ENCODE results near the gene U2AF1L4.

The U2AF1L4 gene

DNA sequence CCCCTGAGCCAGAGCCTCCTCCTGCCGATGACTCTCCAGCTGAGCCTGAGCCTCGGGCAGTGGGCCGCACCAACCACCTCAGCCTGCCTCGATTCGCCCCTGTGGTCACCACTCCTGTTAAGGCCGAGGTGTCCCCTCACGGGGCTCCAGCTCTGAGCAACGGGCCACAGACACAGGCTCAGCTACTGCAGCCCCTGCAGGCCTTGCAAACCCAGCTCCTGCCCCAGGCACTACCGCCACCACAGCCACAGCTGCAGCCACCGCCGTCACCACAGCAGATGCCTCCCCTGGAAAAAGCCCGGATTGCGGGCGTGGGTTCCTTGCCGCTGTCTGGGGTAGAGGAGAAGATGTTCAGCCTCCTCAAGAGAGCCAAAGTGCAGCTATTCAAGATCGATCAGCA is 23.8 kb downstream of the U2AF1L4 start:
- H3K36me3 ChIP-seq (ENCODE audit: insufficient read depth, low read length) = peaks cover 5% of the 10 kb centered on the region; the same call in 1 of the 2 replicates
- H3K27ac ChIP-seq (ENCODE audit: low read depth, low read length) = no peak overlapping the region
- H3K79me2 ChIP-seq (ENCODE audit: control insufficient read depth, insufficient read depth, low read length, unreplicated experiment) = peaks cover 24% of the 10 kb centered on the region
- H2AFZ ChIP-seq (ENCODE audit: low read length, unreplicated experiment) = no peak overlapping the region
- no peaks in the 10 kb centered on the region for H3K27me3 ChIP-seq (ENCODE audit: insufficient read depth, low read length)
- H3K4me1 ChIP-seq (ENCODE audit: control insufficient read depth, insufficient read depth, low read length, unreplicated experiment) = no peaks in the 10 kb centered on the region
- H3K4me3 ChIP-seq (ENCODE audit: low read depth, low read length) = no peak overlapping the region

GRCh38 chr19:35720648-35721047 is 24.6 kb downstream of the U2AF1L4 start:
- Histone ChIP-seq H3K36me3 (ENCODE audit: insufficient read depth, low read length) (no peaks in the 10 kb centered on the region; the same call in 1 of the 2 replicates), H2AFZ (ENCODE audit: low read length, unreplicated experiment) (no peak overlapping the region), H3K27me3 (ENCODE audit: insufficient read depth, low read length) (no peaks in the 10 kb centered on the region), H3K79me2 (ENCODE audit: control insufficient read depth, insufficient read depth, low read length, unreplicated experiment) (peaks cover 24% of the 10 kb centered on the region), H3K4me3 (ENCODE audit: low read depth, low read length) (no peak overlapping the region), H3K27ac (ENCODE audit: low read depth, low read length) (no peak overlapping the region), H3K4me1 (ENCODE audit: control insufficient read depth, insufficient read depth, low read length, unreplicated experiment) (peaks cover 4% of the 10 kb centered on the region)

DNA sequence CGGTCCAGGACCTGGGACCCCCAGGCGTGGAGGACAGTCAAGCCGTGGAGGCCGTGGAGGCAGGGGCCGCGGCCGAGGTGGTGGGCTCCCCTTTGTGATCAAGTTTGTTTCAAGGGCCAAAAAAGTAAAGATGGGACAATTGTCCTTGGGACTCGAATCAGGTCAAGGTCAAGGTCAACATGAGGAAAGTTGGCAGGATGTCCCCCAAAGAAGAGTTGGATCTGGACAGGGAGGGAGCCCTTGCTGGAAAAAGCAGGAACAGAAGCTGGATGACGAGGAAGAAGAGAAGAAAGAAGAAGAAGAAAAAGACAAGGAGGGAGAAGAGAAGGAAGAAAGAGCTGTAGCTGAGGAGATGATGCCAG is 25.1 kb downstream of the U2AF1L4 start:
- H3K79me2 ChIP-seq (ENCODE audit: control insufficient read depth, insufficient read depth, low read length, unreplicated experiment) = peaks cover 24% of the 10 kb centered on the region

DNA sequence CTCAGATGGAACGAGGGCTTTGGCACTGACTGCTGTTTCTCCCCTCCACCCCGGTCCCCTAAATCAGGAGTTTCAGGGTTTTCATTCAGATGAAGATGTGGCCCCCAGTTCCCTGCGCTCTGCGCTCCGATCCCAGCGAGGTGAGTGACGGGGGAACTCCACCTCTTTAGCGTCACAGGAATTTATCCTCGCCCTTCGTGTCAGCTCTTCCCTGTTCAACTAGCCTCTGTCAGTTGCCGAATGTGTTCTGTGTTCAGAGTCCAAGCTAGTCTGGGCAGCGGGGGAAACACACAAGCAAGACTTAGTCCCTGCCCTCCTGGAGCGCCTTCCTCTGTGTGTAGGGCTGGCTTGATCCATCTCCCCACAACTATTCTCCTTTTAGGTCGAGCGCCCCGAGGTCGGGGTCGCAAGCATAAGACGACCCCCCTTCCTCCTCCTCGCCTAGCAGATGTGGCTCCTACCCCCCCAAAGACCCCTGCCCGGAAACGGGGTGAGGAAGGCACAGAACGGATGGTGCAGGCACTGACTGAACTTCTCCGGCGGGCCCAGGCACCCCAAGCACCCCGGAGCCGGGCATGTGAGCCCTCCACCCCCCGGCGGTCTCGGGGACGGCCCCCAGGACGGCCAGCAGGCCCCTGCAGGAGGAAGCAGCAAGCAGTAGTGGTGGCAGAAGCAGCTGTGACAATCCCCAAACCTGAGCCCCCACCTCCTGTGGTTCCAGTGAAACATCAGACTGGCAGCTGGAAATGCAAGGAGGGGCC is 25.6 kb downstream of the U2AF1L4 start:
- Histone ChIP-seq H3K79me2 (ENCODE audit: control insufficient read depth, insufficient read depth, low read length, unreplicated experiment) (peaks cover 24% of the 10 kb centered on the region), H3K4me3 (ENCODE audit: low read depth, low read length) (peak overlapping the region; percentile 88), H3K27ac (ENCODE audit: low read depth, low read length) (no peak overlapping the region), H3K4me1 (ENCODE audit: control insufficient read depth, insufficient read depth, low read length, unreplicated experiment) (peaks cover 4% of the 10 kb centered on the region), H3K27me3 (ENCODE audit: insufficient read depth, low read length) (no peaks in the 10 kb centered on the region), H2AFZ (ENCODE audit: low read length, unreplicated experiment) (no peak overlapping the region), H3K36me3 (ENCODE audit: insufficient read depth, low read length) (no peaks in the 10 kb centered on the region; the same call in 1 of the 2 replicates)

More for the DNA sequence above, 25.1 kb downstream of the U2AF1L4 start:
- Histone ChIP-seq H2AFZ (ENCODE audit: low read length, unreplicated experiment) (no peak overlapping the region), H3K27ac (ENCODE audit: low read depth, low read length) (no peak overlapping the region), H3K4me1 (ENCODE audit: control insufficient read depth, insufficient read depth, low read length, unreplicated experiment) (peaks cover 4% of the 10 kb centered on the region), H3K4me3 (ENCODE audit: low read depth, low read length) (no peak overlapping the region; the same call in 1 of the 2 replicates), H3K27me3 (ENCODE audit: insufficient read depth, low read length) (no peaks in the 10 kb centered on the region), H3K36me3 (ENCODE audit: insufficient read depth, low read length) (no peaks in the 10 kb centered on the region; the same call in 1 of the 2 replicates)

DNA sequence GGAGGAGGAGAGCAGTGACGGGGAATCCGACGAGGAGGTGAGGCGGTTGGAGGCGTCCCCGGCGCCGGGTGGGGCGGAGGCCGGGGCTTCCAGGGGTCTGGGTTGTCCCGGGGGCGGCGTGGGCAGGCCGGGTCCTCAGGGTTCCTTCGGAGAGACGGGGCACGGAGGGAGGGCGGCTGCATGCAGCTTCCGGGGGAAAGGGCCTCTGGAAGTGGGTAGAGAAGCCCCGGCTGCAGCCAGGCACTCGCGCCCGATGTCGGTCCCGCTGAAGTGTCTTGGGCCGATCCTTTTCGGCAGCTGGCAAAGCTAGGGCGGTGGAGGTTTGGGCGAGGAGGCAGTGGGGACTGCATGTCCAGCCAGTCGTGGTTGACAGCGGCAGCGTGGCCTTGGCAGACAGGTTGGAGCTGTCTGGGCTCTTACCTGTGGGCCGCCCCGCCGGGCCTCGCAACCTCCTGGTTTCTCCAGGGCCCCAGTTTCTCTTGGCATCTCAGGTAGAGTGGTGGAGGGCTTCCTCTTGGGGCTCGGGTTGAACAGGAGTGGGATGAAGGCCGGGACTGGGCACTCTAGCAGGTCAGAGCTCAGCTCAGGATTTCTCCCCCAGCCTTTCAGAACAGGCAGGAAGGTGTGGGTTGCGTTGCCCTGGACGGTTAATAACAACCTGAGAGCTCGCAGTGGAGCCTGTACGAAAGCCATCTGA is 26.7 kb downstream of the U2AF1L4 start:
- Histone ChIP-seq H3K36me3 (ENCODE audit: insufficient read depth, low read length) (no peaks in the 10 kb centered on the region), H2AFZ (ENCODE audit: low read length, unreplicated experiment) (no peak overlapping the region), H3K27ac (ENCODE audit: low read depth, low read length) (no peak overlapping the region), H3K4me1 (ENCODE audit: control insufficient read depth, insufficient read depth, low read length, unreplicated experiment) (peaks cover 4% of the 10 kb centered on the region), H3K79me2 (ENCODE audit: control insufficient read depth, insufficient read depth, low read length, unreplicated experiment) (peaks cover 24% of the 10 kb centered on the region), H3K4me3 (ENCODE audit: low read depth, low read length) (peak overlapping the region; percentile 88), H3K27me3 (ENCODE audit: insufficient read depth, low read length) (no peaks in the 10 kb centered on the region)

- peak within 1 kb of the TSS; percentile 60 for H3K27ac ChIP-seq (ENCODE audit: low read depth, low read length)
- H3K4me3 ChIP-seq (ENCODE audit: low read depth, low read length) = peak within 1 kb of the TSS; percentile 88
- no peaks in the 10 kb centered on the region for H3K27me3 ChIP-seq (ENCODE audit: insufficient read depth, low read length)
- H3K4me1 ChIP-seq (ENCODE audit: control insufficient read depth, insufficient read depth, low read length, unreplicated experiment) = peaks cover 4% of the 10 kb centered on the region
- H2AFZ ChIP-seq (ENCODE audit: low read length, unreplicated experiment) = peak within 1 kb of the TSS; percentile 53
- H3K79me2 ChIP-seq (ENCODE audit: control insufficient read depth, insufficient read depth, low read length, unreplicated experiment) = peaks cover 24% of the 10 kb centered on the region
- H3K36me3 ChIP-seq (ENCODE audit: insufficient read depth, low read length) = no peaks in the 10 kb centered on the region
These were observed 27.4 kb downstream of the U2AF1L4 start, which contains the start of gene KMT2B for GRCh38 chr19:35717665-35718344. Gene KMT2B, plus strand, starts transcription at chr19:35718003. Its CDS starts 16 bp downstream, at chr19:35718019.

DNA sequence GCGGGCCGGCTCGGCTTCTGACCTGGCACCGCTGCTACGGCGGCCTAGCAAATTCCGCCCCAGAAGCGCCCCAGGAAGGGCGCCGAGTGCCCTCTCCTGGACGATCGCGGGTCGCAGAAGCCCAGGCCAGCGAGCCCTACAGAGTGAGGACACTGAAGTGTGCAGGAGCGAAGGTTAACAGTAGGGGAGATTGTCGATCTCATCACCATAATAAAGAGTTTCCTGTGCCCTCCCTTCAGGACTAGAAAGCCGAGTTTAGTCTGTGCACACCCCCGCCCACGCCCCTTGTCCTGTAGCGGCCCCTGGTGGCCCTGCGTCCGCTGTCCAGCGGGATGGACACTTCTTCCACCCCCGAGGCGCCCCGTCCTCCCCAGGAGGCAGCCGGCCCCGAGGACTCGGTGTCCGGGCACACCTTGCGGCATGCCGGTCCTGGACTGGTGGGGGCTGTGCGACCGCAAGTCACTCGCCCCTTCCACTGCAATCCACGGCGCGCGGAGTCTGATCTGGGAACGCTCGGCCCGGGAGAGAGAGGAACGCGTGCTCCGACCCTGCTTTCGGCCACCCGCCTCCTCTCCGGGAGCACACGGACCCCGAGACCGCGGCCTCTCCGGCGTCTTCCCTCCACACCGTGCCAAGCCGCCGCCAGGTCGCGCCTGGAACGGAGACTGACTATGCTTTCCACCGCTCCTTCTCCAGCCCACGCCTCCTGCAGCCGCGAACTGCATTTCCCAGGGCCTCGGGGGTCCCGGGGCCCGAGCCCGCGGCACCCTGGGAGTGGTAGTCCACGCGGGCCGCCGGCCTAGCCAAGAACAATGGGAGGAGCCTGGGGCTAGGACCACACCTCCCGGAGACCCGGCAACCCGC is 28.2 kb downstream of the U2AF1L4 start:
- H2AFZ ChIP-seq (ENCODE audit: low read length, unreplicated experiment) = peak overlapping the region; percentile 53
- peaks cover 4% of the 10 kb centered on the region for H3K4me1 ChIP-seq (ENCODE audit: control insufficient read depth, insufficient read depth, low read length, unreplicated experiment)
- H3K27me3 ChIP-seq (ENCODE audit: insufficient read depth, low read length) = no peaks in the 10 kb centered on the region
- H3K4me3 ChIP-seq (ENCODE audit: low read depth, low read length) = peak overlapping the region; percentile 82
- peaks cover 24% of the 10 kb centered on the region for H3K79me2 ChIP-seq (ENCODE audit: control insufficient read depth, insufficient read depth, low read length, unreplicated experiment)
- no peaks in the 10 kb centered on the region for H3K36me3 ChIP-seq (ENCODE audit: insufficient read depth, low read length)
- peak overlapping the region; percentile 60 for H3K27ac ChIP-seq (ENCODE audit: low read depth, low read length)

GRCh38 chr19:35715981-35716800 is 29.0 kb downstream of the U2AF1L4 start:
- no peaks in the 10 kb centered on the region for H3K36me3 ChIP-seq (ENCODE audit: insufficient read depth, low read length)
- H3K4me1 ChIP-seq (ENCODE audit: control insufficient read depth, insufficient read depth, low read length, unreplicated experiment) = peaks cover 5% of the 10 kb centered on the region
- peak overlapping the region; percentile 82 for H3K4me3 ChIP-seq (ENCODE audit: low read depth, low read length)
- H3K27ac ChIP-seq (ENCODE audit: low read depth, low read length) = peak overlapping the region; percentile 25; the same call in 1 of the 2 replicates
- peaks cover 24% of the 10 kb centered on the region for H3K79me2 ChIP-seq (ENCODE audit: control insufficient read depth, insufficient read depth, low read length, unreplicated experiment)
- no peaks in the 10 kb centered on the region for H3K27me3 ChIP-seq (ENCODE audit: insufficient read depth, low read length)
- H2AFZ ChIP-seq (ENCODE audit: low read length, unreplicated experiment) = peak overlapping the region; percentile 53

DNA sequence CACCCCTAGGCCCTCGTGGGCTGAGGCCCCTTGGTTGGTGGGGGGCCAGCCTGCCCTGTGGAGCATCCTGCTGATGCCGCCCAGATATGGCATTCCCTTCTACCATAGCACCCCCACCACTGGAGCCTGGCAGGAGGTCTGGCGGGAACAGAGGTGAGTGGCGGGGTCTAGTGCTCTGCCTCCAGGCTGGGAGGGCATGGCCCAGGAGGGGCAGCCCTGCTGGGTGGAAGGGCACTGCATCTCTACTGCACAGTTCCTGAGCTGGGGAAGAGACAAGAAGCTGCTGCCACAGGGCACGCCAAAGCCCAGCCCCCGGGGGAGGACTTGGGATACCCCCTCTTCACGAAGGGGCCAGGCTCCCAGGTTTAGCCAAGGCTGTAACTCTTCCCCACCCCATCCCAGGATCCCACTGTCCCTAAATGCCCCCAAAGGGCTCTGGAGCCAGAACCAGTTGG is 29.8 kb downstream of the U2AF1L4 start:
- H3K36me3 ChIP-seq (ENCODE audit: insufficient read depth, low read length) = no peaks in the 10 kb centered on the region
- no peak overlapping the region for H2AFZ ChIP-seq (ENCODE audit: low read length, unreplicated experiment)
- no peaks in the 10 kb centered on the region for H3K27me3 ChIP-seq (ENCODE audit: insufficient read depth, low read length)
- H3K4me1 ChIP-seq (ENCODE audit: control insufficient read depth, insufficient read depth, low read length, unreplicated experiment) = peaks cover 9% of the 10 kb centered on the region
- no peak overlapping the region for H3K27ac ChIP-seq (ENCODE audit: low read depth, low read length)
- H3K79me2 ChIP-seq (ENCODE audit: control insufficient read depth, insufficient read depth, low read length, unreplicated experiment) = peaks cover 24% of the 10 kb centered on the region
- H3K4me3 ChIP-seq (ENCODE audit: low read depth, low read length) = peak overlapping the region; percentile 82; the same call in 1 of the 2 replicates

Measured in ACC112 (cell line).